HG02571 (cell line): ENCODE data around the gene HEATR9.

Experiments
- ATAC-seq: cut with Tn5 transposase; IDR thresholded peaks from one replicate; pipeline ENCODE4 v1.9.1; 2021; ENCODE audit warnings: mild to moderate bottlenecking, moderate library complexity; ENCODE audit not compliant: unreplicated experiment

HEATR9 gene

DNA sequence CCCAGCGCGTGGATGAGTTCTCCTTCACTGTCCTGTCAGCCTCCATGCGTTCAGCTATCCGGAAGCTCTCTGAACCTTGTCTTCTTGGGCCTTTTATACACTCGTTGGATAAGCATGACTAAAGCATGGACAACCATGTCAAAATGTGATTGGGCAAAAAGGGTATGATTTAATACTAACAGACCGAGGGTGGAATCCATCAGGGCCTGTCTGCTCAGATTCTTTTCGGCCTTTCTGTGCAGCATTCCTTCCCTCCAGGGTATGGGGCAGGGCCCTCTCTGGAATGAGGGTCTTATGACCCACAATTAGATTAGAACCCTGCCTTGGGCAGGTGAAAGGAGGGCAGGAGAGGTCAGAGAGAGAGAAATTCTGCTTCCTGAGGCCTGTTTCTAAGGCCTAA is 25.5 kb upstream of the HEATR9 start:
- ATAC-seq, result no peak

GRCh38 chr17:35893751-35894150 is 25.1 kb upstream of the HEATR9 start:
- no peak for ATAC-seq

GRCh38 chr17:35892091-35893035 is 23.7 kb upstream of the HEATR9 start:
- ATAC-seq, result no peak

DNA sequence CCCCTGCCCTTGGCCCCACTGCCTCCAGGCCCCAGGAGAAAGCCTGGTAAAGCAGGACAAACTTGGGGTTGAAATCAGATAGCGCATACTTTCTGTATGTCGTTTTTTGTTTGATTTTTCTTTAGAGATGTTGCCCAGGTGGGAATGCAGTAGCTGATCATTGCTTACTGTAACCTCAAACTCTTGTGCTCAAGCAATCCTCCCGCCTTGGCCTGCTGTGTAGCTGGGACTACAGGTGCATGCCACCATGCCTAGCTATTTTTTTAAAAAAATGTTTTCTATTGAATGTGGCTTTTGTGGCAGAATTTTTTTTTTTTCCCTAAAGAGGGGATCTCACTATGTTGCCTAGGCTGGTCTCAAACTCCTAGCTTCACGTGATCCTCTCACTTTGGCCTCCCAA is 22.6 kb upstream of the HEATR9 start:
- ATAC-seq, result no peak

GRCh38 chr17:35890774-35891155 is 22.1 kb upstream of the HEATR9 start:
- ATAC-seq, result no peak

DNA sequence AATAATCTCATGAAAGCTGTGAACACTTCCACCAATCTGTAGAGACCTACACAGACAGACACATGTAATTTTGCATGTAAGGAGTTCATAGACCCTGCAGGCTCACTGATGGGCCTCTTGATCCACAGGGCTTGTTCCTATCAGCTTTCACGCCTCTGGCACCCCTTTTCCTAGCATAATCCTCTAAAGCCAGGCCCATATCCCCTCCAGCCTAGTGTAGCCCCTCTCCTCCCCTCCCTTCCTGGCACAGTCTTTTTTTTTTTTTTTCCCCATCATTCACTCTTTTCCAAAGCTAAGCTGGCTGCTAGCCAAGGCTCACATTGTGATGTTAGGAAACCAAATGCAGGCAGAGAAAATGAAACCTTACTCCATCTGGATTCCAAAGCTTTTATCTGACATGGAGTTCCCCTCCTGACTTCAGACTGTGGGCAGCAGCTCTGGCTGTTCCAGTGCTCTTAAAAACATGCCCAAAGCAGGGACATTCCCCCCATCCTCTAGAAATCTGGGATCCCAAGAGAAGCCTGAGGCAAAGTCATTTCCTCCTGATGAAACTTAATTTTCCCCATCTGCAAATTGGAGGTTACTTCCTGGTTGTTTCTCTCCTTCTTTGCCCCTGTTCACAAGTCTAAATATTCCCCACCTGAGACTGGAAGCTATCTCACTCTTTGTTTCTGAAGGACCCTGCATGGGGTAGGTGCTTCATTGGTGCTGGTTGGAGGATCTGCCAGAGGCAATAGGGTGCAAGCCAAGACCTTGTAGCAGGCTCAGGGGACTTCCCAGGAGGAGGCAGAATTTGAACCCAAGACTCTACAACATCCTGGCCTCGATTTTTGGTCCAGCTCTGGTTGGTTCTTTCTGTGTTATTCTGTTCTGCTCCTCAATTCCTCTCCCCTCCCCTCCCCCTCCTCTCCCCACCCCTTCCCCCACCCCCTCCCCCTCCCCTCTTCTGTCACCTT is 21.4 kb upstream of the HEATR9 start:
- ATAC-seq, result no peak

DNA sequence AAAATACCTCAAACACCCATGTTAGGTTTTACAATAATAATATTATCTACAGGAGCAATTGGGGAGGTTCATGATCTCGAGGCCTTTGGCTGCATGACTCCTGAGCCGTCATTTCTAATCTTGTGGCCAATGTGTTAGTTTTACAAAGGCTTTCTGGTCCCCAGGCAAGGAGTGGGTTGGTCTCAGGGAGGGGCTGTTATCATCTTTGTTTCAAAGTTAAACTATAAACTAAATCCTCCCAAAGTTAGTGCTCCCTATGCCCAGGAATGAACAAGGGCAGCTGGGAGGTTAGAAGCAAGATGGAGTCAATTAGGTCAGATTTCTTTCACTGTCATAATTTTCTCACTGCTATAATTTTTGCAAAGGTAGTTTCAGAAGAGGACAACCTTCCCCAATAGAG is 20.6 kb upstream of the HEATR9 start:
- no peak for ATAC-seq

- ATAC-seq, result peak; percentile 88
Measured at GRCh38 chr17:35879773-35880654, 11.3 kb upstream of the HEATR9 start, which contains the start of gene CCL5. CCL5 (minus strand) TSS chr17:35880360.

- no peak for ATAC-seq
Measured at GRCh38 chr17:35878361-35878760, 9.7 kb upstream of the HEATR9 start.

DNA sequence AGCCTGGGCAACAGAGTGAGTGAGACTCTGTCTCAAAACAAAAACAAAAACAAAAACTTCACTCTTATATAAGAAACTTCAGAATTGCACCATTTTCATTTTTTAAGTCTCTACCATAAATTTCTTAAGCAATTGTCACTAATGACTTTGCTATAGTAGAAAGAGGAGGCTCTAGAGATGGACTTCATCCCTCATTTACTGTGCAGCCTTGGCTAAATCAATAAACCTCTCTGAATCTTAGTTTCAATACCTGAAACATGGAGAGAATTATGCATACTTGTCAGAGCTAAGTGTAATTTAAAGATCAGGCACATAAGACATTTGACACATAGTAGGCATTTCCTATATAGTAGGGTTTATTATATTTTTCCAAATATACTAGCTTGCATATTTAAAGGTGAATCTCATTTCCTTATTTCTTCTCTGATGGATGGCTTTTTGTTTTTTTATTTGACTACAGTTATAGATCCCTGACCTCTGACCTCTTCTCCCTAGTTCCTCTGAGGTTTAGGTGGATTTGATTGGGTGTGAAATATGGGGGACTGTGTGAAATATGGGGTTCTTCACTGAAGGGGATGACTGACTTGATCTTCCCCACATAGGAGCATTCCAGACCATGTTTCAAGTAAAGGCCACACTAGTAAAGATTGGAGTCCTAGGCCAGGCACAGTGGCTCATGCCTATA is 8.8 kb upstream of the HEATR9 start:
- ATAC-seq, result no peak

DNA sequence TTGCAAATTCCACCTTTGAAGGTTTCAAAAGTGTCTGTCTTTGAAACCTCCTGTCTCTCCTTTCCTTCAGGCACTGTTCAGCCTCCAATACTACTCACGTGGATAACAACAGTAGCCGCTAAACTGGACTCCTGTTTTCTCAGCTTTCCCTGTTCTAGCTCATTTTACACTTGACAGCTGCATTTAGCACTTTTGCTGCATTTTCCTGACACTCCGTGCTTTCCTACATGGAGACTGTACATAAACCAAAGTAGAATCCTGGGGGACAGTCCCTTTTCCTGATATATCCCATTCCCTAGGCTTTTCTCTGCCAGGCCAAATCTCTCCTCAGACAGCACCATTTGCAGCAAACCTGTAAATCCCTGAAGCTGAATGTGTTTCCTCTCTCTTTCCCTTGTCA is 7.8 kb upstream of the HEATR9 start:
- ATAC-seq, result no peak

DNA sequence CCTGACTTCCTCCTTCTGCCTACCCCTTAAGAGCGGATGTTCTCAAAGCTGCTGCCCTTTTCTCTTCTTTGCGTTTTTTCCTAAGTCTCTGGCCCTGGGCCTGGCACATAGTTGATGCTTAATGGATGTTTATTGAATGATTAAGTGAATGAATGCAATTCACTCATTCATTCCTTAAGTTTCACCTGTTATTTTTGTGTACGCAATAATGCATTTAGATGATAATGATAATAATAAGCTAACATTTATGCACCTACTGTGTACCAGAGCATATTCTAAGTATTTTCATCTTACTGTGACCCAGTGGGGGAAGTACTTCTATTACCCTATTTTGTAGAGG is 7.1 kb upstream of the HEATR9 start:
- ATAC-seq, result no peak

- ATAC-seq, result no peak
Measured at GRCh38 chr17:35875072-35875799, 6.5 kb upstream of the HEATR9 start.

- no peak for ATAC-seq
Measured at GRCh38 chr17:35872196-35872980, 3.7 kb upstream of the HEATR9 start.

- ATAC-seq, result no peak
Measured at GRCh38 chr17:35870906-35871819, 2.5 kb upstream of the HEATR9 start.

- ATAC-seq, result no peak
Measured at GRCh38 chr17:35867574-35867973, 1.1 kb downstream of the HEATR9 start.

DNA sequence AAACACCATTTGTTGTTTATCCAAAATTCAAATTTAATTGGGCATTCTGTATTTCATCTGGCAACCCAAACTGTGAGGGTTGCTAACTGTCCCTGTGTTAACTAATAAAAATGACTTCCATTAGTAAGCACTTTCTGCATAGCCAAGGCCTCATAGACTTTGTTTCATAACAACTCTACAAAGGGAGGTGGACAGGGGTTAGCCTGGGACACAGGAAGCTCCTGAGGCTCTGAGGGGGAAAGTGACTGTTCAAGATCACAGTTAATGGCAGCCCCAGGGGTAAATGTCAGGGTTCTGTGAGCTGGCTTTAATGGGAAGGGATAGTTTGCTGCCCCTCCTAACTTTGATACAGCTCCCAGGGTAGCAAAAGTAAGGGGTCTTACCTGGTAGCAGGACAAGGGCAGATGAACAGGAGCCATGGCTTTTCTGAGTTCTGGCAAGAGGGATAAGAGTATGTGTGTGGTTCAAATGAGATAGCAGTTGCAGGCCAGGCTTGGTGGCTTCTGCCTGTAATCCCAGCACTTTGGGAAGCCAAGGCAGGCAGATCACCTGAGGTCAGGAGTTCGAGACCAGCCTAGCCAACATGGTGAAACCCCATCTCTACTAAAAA is 2.2 kb downstream of the HEATR9 start:
- no peak for ATAC-seq
